Liver (tissue), 9 donors: ENCODE data around the gene COL1A2. TPM values are rescaled to one million over a fixed set of nuclear protein-coding genes. Genes with fewer than 3 reads are reported as not detected.

Experiments used
- DNase-seq: peaks from one replicate; pipeline ENCODE4 v3.0.0-alpha.2; 2017; ENCODE audit warnings: low spot score
- H3K27ac ChIP-seq, 2 donors: one replicate each; pipeline ENCODE4 v1.7.0; 2013; ENCODE audit warnings: inconsistent platforms in 2 of 2, low read length in 2 of 2, control low read depth in 1 of 2, low read depth in 1 of 2, mild to moderate bottlenecking in 1 of 2
- H3K27me3 ChIP-seq, 4 donors: one replicate each; pipeline versions ENCODE4 v1.6.1 to v1.7.0; 2013; ENCODE audit warnings: low read length in 3 of 4, inconsistent platforms in 1 of 4, mild to moderate bottlenecking in 1 of 4, moderate library complexity in 1 of 4; ENCODE audit not compliant: control insufficient read depth in 4 of 4, insufficient read depth in 4 of 4
- H3K36me3 ChIP-seq, 4 donors: one replicate each; pipeline versions ENCODE4 v1.6.1 to v1.7.0; 2013; ENCODE audit warnings: low read length in 3 of 4, mild to moderate bottlenecking in 3 of 4, low read depth in 1 of 4, moderate library complexity in 1 of 4; ENCODE audit not compliant: control insufficient read depth in 4 of 4, insufficient read depth in 3 of 4
- H3K4me1 ChIP-seq, 4 donors: one replicate each; pipeline versions ENCODE4 v1.6.1 to v1.7.0; 2013; ENCODE audit warnings: low read length in 3 of 4, mild to moderate bottlenecking in 3 of 4, moderate library complexity in 1 of 4; ENCODE audit not compliant: control insufficient read depth in 4 of 4, insufficient read depth in 4 of 4
- H3K4me3 ChIP-seq, 3 donors: one replicate each; pipeline versions ENCODE4 v1.6.1 to v1.7.0; 2013; ENCODE audit warnings: low read length in 3 of 3, control low read depth in 1 of 3, low read depth in 1 of 3, mild to moderate bottlenecking in 1 of 3
- H3K9ac ChIP-seq, 2 donors: one replicate each; pipeline ENCODE4 v1.7.0; 2013; ENCODE audit warnings: low read length in 2 of 2, mild to moderate bottlenecking in 2 of 2, moderate library complexity in 2 of 2, control low read depth in 1 of 2, low read depth in 1 of 2
- H3K9me3 ChIP-seq, 4 donors: one replicate each; pipeline versions ENCODE4 v1.6.1 to v1.7.0; 2013; ENCODE audit warnings: low read length in 3 of 4; ENCODE audit not compliant: control insufficient read depth in 4 of 4
- ATF3 ChIP-seq: IDR thresholded peaks from 2 replicates; pipeline ENCODE4 v1.6.1; 2016; ENCODE audit warnings: antibody characterized with exemption
- CTCF ChIP-seq: fragments of 150-350 bp; IDR thresholded peaks from 2 replicates; pipeline ENCODE4 v1.5.1; 2017; ENCODE audit warnings: improper control_type of control experiment, low read depth, low read length; ENCODE audit not compliant: missing input control
- EGR1 ChIP-seq, 2 donors: IDR thresholded peaks; 2 replicates each; pipeline ENCODE4 v1.6.1; 2016 to 2018; ENCODE audit warnings: antibody characterized with exemption in 2 of 2, low read depth in 2 of 2
- FOXA1 ChIP-seq: IDR thresholded peaks from 2 replicates; pipeline ENCODE4 v1.6.1; 2016; ENCODE audit warnings: antibody characterized with exemption
- FOXA2 ChIP-seq: IDR thresholded peaks from 2 replicates; pipeline ENCODE4 v1.6.1; 2016; ENCODE audit warnings: antibody characterized with exemption
- MAX ChIP-seq: IDR thresholded peaks from 2 replicates; pipeline ENCODE4 v1.6.1; 2016; ENCODE audit warnings: antibody characterized with exemption
- RAD21 ChIP-seq, 2 donors: IDR thresholded peaks; 2 replicates each; pipeline ENCODE4 v1.6.1; 2016; ENCODE audit warnings: antibody characterized with exemption in 2 of 2, mild to moderate bottlenecking in 2 of 2
- RXRA ChIP-seq, 2 donors: IDR thresholded peaks; 2 replicates each; pipeline ENCODE4 v1.6.1; 2017 to 2018; ENCODE audit warnings: antibody characterized with exemption in 2 of 2, mild to moderate bottlenecking in 1 of 2
- YY1 ChIP-seq: IDR thresholded peaks from 2 replicates; pipeline ENCODE4 v1.6.1; 2016; ENCODE audit warnings: antibody characterized with exemption, mild to moderate bottlenecking
- ZBTB33 ChIP-seq: IDR thresholded peaks from 2 replicates; pipeline ENCODE4 v1.6.1; 2016; ENCODE audit warnings: antibody characterized with exemption
- WGBS: extraction: QIAGEN DNeasy Blood & Tissue Kit; methylation state at CpG from one replicate; pipeline ENCODE4 v1.1.7; 2013; 5-methylcytosine and 5-hydroxymethylcytosine counted together
- polyA plus RNA-seq, 2 donors: library from polyadenylated mRNA; stranded (reverse) in 1 of 2; unstranded in 1 of 2; fragments of 200-250 nt in 1 of 2; fragments of >200 nt in 1 of 2; fragmentation: Nextera tagmentation in 1 of 2; extraction: Ambion mirVana in 1 of 2; gene quantifications; one replicate each; pipeline versions ENCODE4 v1.2.1 to v1.2.3, GENCODE V29; 2013 to 2015
- total RNA-seq, 2 donors: library from RNA; depleted of rRNA; stranded (reverse); fragments of >200 nt; gene quantifications; one replicate each; pipeline ENCODE4 v1.2.3, GENCODE V29; 2014
- TF ChIP-seq, protein P1 (sequence below): IDR thresholded peaks from 2 replicates; pipeline ENCODE4 v1.6.1; 2016; ENCODE audit warnings: antibody characterized with exemption, mild to moderate bottlenecking
- donor health status: healthy.
- donor health status: healthy.
- donor health status: healthy.
- donor health status: healthy.
- donor health status: healthy.

COL1A2 gene
- total and polyA plus RNA-seq, 4 donors = 11.5 to 86.2 (median 42.0) TPM

DNA sequence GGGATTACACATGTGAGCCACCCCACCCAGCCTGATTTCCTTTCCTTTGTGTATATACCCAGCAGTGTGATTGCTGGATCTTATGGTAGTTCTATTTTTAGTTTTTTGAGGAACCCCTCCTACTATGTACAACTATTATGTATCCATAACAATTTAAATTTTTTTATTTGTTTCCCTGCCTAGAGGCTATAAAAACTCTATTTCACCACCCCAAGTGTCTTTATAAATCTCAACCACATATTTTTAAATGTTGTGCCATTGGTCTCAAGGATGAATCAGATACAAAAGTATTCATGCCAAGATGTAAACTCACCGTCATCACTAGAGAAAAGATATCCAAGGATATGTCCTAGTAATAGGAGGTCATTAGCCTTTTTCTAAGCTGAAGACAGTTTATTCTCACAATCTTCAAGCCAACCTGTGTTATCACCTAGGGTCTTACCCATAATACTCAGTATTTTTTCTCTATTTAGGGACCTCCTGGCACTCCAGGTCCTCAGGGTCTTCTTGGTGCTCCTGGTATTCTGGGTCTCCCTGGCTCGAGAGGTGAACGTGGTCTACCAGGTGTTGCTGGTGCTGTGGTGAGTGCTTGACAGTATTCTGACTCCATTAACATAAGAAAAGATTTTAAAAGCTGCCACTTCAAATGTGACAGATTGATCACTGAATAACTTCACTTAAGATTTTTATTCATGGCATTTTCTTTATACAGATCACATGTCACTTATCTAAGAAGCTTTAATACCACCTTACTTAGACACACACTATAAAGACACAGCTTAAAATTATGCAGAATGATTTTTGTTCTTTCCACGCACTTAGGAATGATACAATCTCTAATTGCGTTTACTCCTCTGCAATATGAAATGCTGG is 29.4 kb downstream of the COL1A2 start:
- H3K27ac ChIP-seq = no peak overlapping the region
- no peaks in the 10 kb centered on the region for H3K4me1 ChIP-seq
- DNase-seq = no peak
- no peak overlapping the region for H3K4me3 ChIP-seq
- TF ChIP-seq RAD21 (IDR thresholded peaks at IDR 0.05) (no peak), MAX (no peak), ZBTB33 (no peak)
- H3K36me3 ChIP-seq = no peaks in the 10 kb centered on the region
- H3K9ac ChIP-seq = no peak overlapping the region
- H3K9me3 ChIP-seq = no peaks in the 10 kb centered on the region
- H3K27me3 ChIP-seq = no peaks in the 10 kb centered on the region
- 81% methylated on average over 5 of the region's 5 CpGs for WGBS

DNA sequence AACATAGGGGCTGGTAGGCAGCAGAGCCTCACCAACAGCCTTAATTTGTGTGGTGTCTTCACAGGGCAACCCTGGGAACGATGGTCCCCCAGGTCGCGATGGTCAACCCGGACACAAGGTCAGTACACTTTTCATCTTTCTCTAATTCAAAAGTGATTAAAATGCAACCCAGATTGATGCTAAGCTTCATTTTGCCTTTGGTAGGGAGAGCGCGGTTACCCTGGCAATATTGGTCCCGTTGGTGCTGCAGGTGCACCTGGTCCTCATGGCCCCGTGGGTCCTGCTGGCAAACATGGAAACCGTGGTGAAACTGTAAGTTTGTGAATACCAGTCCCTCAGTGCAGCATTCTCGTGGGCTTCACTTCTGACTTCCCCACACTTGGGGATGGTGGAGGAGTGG is 30.9 kb downstream of the COL1A2 start:
- 89% methylated on average over 10 of the region's 10 CpGs for WGBS
- H3K27ac ChIP-seq = no peak overlapping the region
- TF ChIP-seq EGR1 (IDR thresholded peaks at IDR 0.05; ENCODE audit: low read depth in 2 of 2) = no peak
- TF ChIP-seq RAD21 (IDR thresholded peaks at IDR 0.05) = no peak
- TF ChIP-seq, protein P1, sequence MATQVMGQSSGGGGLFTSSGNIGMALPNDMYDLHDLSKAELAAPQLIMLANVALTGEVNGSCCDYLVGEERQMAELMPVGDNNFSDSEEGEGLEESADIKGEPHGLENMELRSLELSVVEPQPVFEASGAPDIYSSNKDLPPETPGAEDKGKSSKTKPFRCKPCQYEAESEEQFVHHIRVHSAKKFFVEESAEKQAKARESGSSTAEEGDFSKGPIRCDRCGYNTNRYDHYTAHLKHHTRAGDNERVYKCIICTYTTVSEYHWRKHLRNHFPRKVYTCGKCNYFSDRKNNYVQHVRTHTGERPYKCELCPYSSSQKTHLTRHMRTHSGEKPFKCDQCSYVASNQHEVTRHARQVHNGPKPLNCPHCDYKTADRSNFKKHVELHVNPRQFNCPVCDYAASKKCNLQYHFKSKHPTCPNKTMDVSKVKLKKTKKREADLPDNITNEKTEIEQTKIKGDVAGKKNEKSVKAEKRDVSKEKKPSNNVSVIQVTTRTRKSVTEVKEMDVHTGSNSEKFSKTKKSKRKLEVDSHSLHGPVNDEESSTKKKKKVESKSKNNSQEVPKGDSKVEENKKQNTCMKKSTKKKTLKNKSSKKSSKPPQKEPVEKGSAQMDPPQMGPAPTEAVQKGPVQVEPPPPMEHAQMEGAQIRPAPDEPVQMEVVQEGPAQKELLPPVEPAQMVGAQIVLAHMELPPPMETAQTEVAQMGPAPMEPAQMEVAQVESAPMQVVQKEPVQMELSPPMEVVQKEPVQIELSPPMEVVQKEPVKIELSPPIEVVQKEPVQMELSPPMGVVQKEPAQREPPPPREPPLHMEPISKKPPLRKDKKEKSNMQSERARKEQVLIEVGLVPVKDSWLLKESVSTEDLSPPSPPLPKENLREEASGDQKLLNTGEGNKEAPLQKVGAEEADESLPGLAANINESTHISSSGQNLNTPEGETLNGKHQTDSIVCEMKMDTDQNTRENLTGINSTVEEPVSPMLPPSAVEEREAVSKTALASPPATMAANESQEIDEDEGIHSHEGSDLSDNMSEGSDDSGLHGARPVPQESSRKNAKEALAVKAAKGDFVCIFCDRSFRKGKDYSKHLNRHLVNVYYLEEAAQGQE = no peak
- no peak for TF ChIP-seq RXRA (IDR thresholded peaks at IDR 0.05)
- no peak for TF ChIP-seq FOXA2
- no peak for TF ChIP-seq ATF3
- no peak for TF ChIP-seq CTCF
- no peak for TF ChIP-seq MAX
- TF ChIP-seq FOXA1 = no peak
- no peak for TF ChIP-seq ZBTB33
- no peak for TF ChIP-seq YY1
- no peaks in the 10 kb centered on the region for H3K4me1 ChIP-seq
- no peaks in the 10 kb centered on the region for H3K9me3 ChIP-seq
- no peaks in the 10 kb centered on the region for H3K27me3 ChIP-seq
- no peak overlapping the region for H3K4me3 ChIP-seq
- H3K36me3 ChIP-seq = no peaks in the 10 kb centered on the region
- H3K9ac ChIP-seq = no peak overlapping the region
- no peak for DNase-seq
